Prostate gland (tissue), 2 donors: ENCODE results near the gene MAGI2.

ENCODE experiments used
- POLR2A ChIP-seq: fragments of 450-650 bp; IDR thresholded peaks from one replicate; pipeline ENCODE4 v1.6.1; 2016; ENCODE audit warnings: antibody characterized with exemption, mild to moderate bottlenecking
- TF ChIP-seq, protein P1 (sequence below), 4 experiments: fragments of 200-600 bp in 2 of 4; fragments of 450-650 bp in 2 of 4; sonication (generic) in 2 of 4; IDR thresholded peaks; 1 replicate in 3 of 4; 2 replicates in 1 of 4; pipeline ENCODE4 v1.5.1; 2016 to 2019; ENCODE audit warnings: antibody characterized with exemption in 4 of 4, mild to moderate bottlenecking in 2 of 4, moderate library complexity in 2 of 4

DNA sequence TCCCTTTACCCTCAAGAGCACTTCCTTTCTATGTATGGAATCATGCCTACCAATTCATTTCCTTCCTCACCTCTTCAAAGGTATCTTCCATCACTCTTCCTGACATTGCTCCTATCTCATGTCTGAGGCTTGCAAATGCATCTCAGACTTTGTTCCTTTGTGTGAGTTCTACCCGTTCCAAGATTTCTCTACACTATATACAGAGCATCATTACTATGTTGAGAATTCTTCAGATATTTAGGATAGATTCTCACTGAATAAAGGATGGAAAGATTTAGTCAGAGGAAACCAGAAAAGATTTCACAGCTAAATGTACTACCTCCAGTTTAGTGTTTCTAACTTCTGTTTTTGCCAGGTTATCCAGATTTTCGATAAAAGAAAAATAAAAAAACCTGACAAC, 1192.2 kb downstream of the MAGI2 start:
- TF ChIP-seq, protein P1, sequence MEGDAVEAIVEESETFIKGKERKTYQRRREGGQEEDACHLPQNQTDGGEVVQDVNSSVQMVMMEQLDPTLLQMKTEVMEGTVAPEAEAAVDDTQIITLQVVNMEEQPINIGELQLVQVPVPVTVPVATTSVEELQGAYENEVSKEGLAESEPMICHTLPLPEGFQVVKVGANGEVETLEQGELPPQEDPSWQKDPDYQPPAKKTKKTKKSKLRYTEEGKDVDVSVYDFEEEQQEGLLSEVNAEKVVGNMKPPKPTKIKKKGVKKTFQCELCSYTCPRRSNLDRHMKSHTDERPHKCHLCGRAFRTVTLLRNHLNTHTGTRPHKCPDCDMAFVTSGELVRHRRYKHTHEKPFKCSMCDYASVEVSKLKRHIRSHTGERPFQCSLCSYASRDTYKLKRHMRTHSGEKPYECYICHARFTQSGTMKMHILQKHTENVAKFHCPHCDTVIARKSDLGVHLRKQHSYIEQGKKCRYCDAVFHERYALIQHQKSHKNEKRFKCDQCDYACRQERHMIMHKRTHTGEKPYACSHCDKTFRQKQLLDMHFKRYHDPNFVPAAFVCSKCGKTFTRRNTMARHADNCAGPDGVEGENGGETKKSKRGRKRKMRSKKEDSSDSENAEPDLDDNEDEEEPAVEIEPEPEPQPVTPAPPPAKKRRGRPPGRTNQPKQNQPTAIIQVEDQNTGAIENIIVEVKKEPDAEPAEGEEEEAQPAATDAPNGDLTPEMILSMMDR (IDR thresholded peaks at IDR 0.05): no peak
- no peak for TF ChIP-seq POLR2A
